Activated CD8-positive, alpha-beta T cell treated with anti-CD3 and anti-CD28 coated beads for 36 hours (primary cell): ENCODE data around the gene SAMD9L. TPM values are rescaled to one million over a fixed set of nuclear protein-coding genes. Genes with fewer than 3 reads are reported as not detected.

Experiments
- ATAC-seq: fragments of 200-7000 bp; cut with Tn5 transposase; one replicate; pipeline ENCODE4 v1.10.0; 2021; ENCODE audit warnings: mild to moderate bottlenecking, moderate library complexity
- CTCF ChIA-PET: fragments of 350-600 bp; sonication (Branson Sonifier 250); formaldehyde crosslinking; loops from one replicate; lab custom pipeline; 2021; ENCODE audit warnings: antibody characterized with exemption; lab: Charles Lee
- POLR2A ChIA-PET: fragments of 350-600 bp; sonication (Branson Sonifier 250); formaldehyde crosslinking; loops from one replicate; lab custom pipeline; 2021; ENCODE audit warnings: antibody characterized with exemption; lab: Charles Lee
- DNase-seq: peaks from one replicate; pipeline ENCODE4 v3.0.0-alpha.2; 2020
- H3K27ac Mint-ChIP-seq: one replicate; pipeline ENCODE4 v1.8.0; 2021; ENCODE audit warnings: mild to moderate bottlenecking, mixed read lengths
- H3K27me3 Mint-ChIP-seq: one replicate; pipeline ENCODE4 v1.8.0; 2021; ENCODE audit warnings: mixed read lengths
- H3K36me3 Mint-ChIP-seq: one replicate; pipeline ENCODE4 v1.8.0; 2021; ENCODE audit warnings: low read depth, mixed read lengths
- H3K4me1 Mint-ChIP-seq: one replicate; pipeline ENCODE4 v1.8.0; 2021; ENCODE audit warnings: low read depth, mixed read lengths
- H3K4me3 Mint-ChIP-seq: one replicate; pipeline ENCODE4 v1.8.0; 2021; ENCODE audit warnings: mild to moderate bottlenecking, moderate library complexity, mixed read lengths
- H3K9me3 Mint-ChIP-seq: one replicate; pipeline ENCODE4 v1.8.0; 2021; ENCODE audit warnings: mixed read lengths
- CTCF ChIP-seq: fragments of 200-600 bp; IDR thresholded peaks from one replicate; pipeline ENCODE4 v1.8.0; 2022; ENCODE audit warnings: antibody characterized with exemption, mild to moderate bottlenecking
- intact Hi-C: fragments of 100-400 bp; cut with micrococcal nuclease; formaldehyde crosslinking; loops from one replicate; pipeline ENCODE4 v1.10.0; 2022
- total RNA-seq, 2 experiments: library from RNA; stranded (reverse); gene quantifications; one replicate each; pipeline ENCODE4 v1.2.3, GENCODE V29; 2021

Gene SAMD9L
- total RNA-seq, 2 experiments from 2014 or later: 13.1 to 13.6 TPM

- TF ChIP-seq CTCF: no peak
- CTCF ChIA-PET: no interaction called here
- ATAC-seq (no peak), DNase-seq (no peak)
- POLR2A ChIA-PET: interaction anchor here (1.0 kb wide), 1 partner anchor 11 kb away, joined by 3 read pairs; no protein-coding TSS in a partner anchor
- Mint-ChIP-seq H3K27me3 (no peaks in the 10 kb centered on the region), H3K4me3 (no peak overlapping the region), H3K27ac (no peak overlapping the region), H3K4me1 (peaks cover 14% of the 10 kb centered on the region), H3K36me3 (peaks cover 94% of the 10 kb centered on the region), H3K9me3 (peaks cover 65% of the 10 kb centered on the region)
- intact Hi-C loops: no loop called here
Measured at GRCh38 chr7:93108003-93108402, 40.2 kb downstream of the SAMD9L start.

GRCh38 chr7:93097388-93097787 is 50.8 kb downstream of the SAMD9L start:
- H3K36me3 Mint-ChIP-seq: peaks cover under 1% of the 10 kb centered on the region
- TF ChIP-seq CTCF: no peak

GRCh38 chr7:93092757-93093370 is 55.3 kb downstream of the SAMD9L start:
- ATAC-seq (no peak), DNase-seq (peak; percentile 7)
- H3K27ac Mint-ChIP-seq: no peak overlapping the region
- H3K9me3 Mint-ChIP-seq: peaks cover 13% of the 10 kb centered on the region
- H3K4me3 Mint-ChIP-seq: no peak overlapping the region
- peaks cover 8% of the 10 kb centered on the region for H3K27me3 Mint-ChIP-seq
- POLR2A ChIA-PET: no interaction called here
- TF ChIP-seq CTCF: peak; percentile 35
- CTCF ChIA-PET: interaction anchor here (1.2 to 3.6 kb wide), 2 partner anchors 17 to 136 kb away, joined by 3 to 28 read pairs; no protein-coding TSS in a partner anchor
- no peaks in the 10 kb centered on the region for H3K4me1 Mint-ChIP-seq
- no peaks in the 10 kb centered on the region for H3K36me3 Mint-ChIP-seq
- intact Hi-C loops: loop anchor here (5.0 kb wide), 1 partner anchor 134 kb away; the partner anchor contains the start of gene HEPACAM2

More at GRCh38 chr7:93097388-93097787, 50.8 kb downstream of the SAMD9L start:
- ChIA-PET CTCF (no interaction called here), POLR2A (no interaction called here)
- ATAC-seq (no peak), DNase-seq (no peak)
- Mint-ChIP-seq H3K9me3 (peaks cover 27% of the 10 kb centered on the region), H3K27ac (no peak overlapping the region), H3K4me3 (no peak overlapping the region), H3K27me3 (no peaks in the 10 kb centered on the region), H3K4me1 (no peaks in the 10 kb centered on the region)
- intact Hi-C loops: no loop called here

Other genes with a start within 250 kb of the SAMD9L start
- gene SAMD9, start 30.4 kb downstream of the SAMD9L start, total RNA-seq: 10 to 100 TPM; 13.6 to 14.6 TPM
- gene HEPACAM2, start 78.1 kb upstream of the SAMD9L start, total RNA-seq: not detected
- 10 to 100 TPM; 15.5 to 18.5 TPM for gene VPS50, start 84.0 kb upstream of the SAMD9L start, total RNA-seq